D341Med (cell line): ENCODE data around the gene IRX1.

Experiments used
- DNase-seq: peaks from one replicate; pipeline ENCODE4 v3.0.0; 2012; ENCODE audit warnings: low spot score

Gene IRX1

GRCh38 chr5:3595006-3595961 lies at the start of gene IRX1:
Gene IRX1, plus strand, starts transcription at chr5:3595832. Its CDS starts 274 bp downstream, at chr5:3596106.
- DNase-seq: no peak

- no peak for DNase-seq
Observed at GRCh38 chr5:3546028-3546427, 49.6 kb upstream of the IRX1 start.

- no peak for DNase-seq
Observed at GRCh38 chr5:3564116-3564515, 31.5 kb upstream of the IRX1 start.

- DNase-seq: no peak
Observed at GRCh38 chr5:3564827-3565518, 30.7 kb upstream of the IRX1 start.

GRCh38 chr5:3584724-3585531 lies 10.7 kb upstream of the IRX1 start:
- DNase-seq: no peak

- no peak for DNase-seq
Observed at GRCh38 chr5:3590161-3590966, 5.3 kb upstream of the IRX1 start.

- DNase-seq: no peak
Observed at GRCh38 chr5:3590967-3591900, 4.4 kb upstream of the IRX1 start.

GRCh38 chr5:3592298-3592697 lies 3.3 kb upstream of the IRX1 start:
- DNase-seq: no peak

GRCh38 chr5:3593771-3594509 lies 1.7 kb upstream of the IRX1 start:
- no peak for DNase-seq

- no peak for DNase-seq
Observed at GRCh38 chr5:3594510-3595005, 1.1 kb upstream of the IRX1 start.

- no peak for DNase-seq
Observed at GRCh38 chr5:3596261-3596825, 711 bp downstream of the IRX1 start.

- no peak for DNase-seq
Observed at GRCh38 chr5:3596857-3597166, 1.2 kb downstream of the IRX1 start.

- no peak for DNase-seq
Observed at GRCh38 chr5:3597167-3598007, 1.8 kb downstream of the IRX1 start.

GRCh38 chr5:3598207-3598606 lies 2.6 kb downstream of the IRX1 start:
- no peak for DNase-seq

- DNase-seq: no peak
Observed at GRCh38 chr5:3598769-3599211, 3.2 kb downstream of the IRX1 start.

GRCh38 chr5:3599226-3600105 lies 3.8 kb downstream of the IRX1 start:
- no peak for DNase-seq
